CD4-positive, alpha-beta T cell treated with Interleukin-12 subunit alpha and Interleukin-12 subunit beta, for 1 hour (primary cell): ENCODE results near the gene RIC8A.
"Not testable (repeated sequence)": the region's sequence is repeated elsewhere in the genome, so short reads cannot be mapped to it uniquely, and the experiment has no call there.

Experiments used
- DNase-seq: peaks from one replicate; pipeline ENCODE4 v3.0.0-alpha.2; 2020

The RIC8A gene

GRCh38 chr11:207208-207862, at the start of gene RIC8A, which contains the start of gene BET1L:
Gene RIC8A (plus strand): TSS chr11:207708. CDS start chr11:208855, 1,147 bp downstream.
Gene BET1L (minus strand): TSS chr11:207399. CDS start chr11:207321, 78 bp downstream.
- DNase-seq = peak; percentile 99

- DNase-seq = not testable (repeated sequence)
Measured at GRCh38 chr11:180242-180641, 27.3 kb upstream of the RIC8A start.

DNA sequence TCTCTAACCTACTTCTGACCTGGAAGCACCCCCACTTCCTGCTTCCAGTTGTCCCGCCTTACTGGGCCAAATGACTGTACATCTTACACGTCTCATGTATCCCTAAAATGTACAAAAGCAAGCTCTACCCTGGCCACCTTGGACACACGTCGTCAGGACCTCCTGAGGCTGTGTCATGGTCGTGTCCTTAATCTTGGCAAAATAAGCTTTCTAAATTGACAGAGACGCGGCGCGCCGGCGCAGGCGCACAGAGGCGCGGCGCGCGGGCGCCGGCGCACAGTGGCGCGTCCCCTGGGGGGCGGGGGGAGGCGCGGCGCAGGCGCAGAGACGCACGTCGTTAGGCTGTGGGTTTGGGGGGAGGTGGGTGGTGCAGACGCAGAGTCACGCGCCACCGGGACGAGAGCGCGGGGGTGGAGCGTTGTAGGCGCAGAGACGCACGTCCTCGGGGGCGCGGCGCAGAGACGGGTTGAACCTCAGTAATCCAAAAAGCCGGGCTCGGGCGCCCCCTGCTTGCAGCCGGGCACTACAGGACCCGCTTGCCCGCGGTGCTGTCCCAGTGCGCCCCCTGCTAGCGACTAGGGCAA, 18.2 kb upstream of the RIC8A start:
- DNase-seq = not testable (repeated sequence)

DNA sequence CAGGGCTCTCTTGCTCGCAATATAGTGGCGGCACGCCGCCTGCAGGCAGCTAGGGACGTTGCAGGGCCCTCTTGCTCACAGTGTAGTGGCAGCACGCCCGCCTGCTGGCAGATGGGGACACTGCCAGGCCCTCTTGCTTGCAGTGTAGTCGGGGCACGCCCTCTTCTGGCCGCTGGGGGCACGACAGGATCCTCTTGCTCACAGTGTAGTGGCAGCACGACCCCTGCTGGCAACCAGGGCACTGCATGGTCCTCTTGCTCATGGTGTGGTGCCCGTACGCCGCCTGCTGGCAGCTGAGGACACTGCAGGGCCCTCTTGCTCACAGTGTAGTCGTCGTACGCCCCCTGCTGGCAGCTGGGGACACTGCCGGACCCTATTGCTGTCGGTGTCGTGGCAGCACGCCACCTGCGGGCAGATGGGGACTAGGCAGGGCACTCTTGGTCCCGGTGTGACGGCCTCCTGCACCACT, 17.6 kb upstream of the RIC8A start:
- DNase-seq = peak; percentile 58

DNA sequence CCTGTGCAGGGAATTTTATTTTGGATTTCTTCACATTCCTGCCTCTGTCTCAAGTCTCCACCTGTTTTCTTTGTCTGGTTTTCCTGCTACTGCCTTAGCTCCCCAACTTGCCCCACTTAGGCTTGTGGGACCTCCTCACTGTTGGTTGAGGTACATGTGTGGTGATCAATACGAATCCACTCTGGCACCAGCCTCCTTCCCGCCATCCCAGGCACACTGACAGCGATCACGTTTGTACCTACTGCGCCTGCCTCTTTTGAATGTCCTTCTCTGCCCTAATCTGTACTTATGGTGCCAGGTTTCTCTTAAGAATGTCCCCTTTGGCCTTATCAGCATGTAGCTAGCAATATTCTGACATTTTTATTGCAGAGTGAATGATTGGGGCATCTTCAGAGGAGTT, 17.0 kb upstream of the RIC8A start:
- DNase-seq = not testable (repeated sequence)

DNA sequence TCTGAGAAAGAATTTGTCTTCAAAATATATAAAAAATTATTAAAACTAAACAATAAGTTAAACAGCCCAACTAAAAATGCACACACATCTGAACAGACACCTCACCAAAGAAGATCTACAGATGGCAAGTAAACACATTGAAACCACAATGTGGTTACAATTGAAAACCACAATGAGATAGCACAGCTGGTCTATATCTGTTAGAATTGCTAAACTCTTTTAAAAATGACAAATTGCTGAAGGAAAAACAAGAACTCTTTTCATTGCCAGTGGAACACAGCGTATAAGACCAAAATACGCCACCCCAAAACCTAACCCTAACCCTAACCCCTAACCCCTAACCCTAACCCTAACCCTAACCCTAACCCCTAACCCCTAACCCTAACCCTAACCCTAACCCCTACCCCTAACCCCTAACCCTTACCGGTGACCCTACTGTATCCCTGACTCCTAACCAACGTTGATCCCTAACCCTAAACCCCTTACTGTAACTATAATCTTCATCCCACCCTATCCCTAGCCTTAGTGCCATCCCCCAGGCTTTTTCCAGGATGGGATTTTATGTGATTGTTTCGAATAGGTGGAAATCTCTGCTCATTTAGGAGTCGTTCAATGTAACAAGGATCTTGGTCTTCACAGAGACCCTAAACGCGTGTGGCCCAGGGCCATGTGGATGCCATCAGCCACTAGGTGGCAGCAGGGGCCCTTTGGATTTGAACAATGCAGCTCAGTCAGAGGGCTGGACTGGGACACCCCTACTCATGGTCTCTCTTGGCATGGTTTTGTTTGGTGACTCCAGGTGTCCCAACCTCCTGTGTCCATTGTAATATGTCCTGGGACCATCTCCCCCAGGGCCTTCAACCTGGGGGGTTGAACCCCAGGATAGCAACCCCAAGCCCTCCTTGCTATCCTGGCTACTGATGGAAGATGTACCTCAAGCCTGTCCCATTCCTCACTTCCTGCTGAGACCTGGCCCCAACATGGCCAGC, 15.7 kb upstream of the RIC8A start:
- DNase-seq = peak; percentile 49

DNA sequence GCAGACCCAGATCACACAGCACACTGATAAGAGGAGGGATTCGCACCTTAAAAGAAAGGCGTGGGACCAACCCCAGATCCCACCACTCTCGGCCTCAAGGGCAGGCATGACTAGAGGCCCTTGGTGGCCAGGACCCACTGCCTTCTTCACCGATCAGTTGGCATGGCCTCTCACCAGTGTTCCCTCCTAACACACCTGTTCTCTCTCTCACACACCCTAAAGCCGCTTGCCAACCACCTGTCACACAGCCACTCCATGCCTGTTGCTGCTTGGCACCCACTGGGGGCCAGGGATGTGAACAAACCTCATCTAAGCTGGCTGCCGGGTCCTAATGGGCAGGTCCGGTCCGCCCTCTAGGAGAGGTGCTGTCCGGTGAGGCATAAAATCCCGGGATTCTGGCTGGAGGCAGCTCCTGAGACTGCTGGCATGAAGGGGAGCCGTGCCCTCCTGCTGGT, 14.8 kb upstream of the RIC8A start, which contains the start of gene SCGB1C1:
Gene SCGB1C1 (plus strand): TSS at position 405 of the 455 bp plus-strand sequence. CDS start 22 bp downstream, at position 427.
- not testable (repeated sequence) for DNase-seq

- not testable (repeated sequence) for DNase-seq
Measured at GRCh38 chr11:193481-193880, 14.0 kb upstream of the RIC8A start.

GRCh38 chr11:196786-197731, 10.4 kb upstream of the RIC8A start:
- DNase-seq = no peak

- DNase-seq = no peak
Measured at GRCh38 chr11:197741-198235, 9.7 kb upstream of the RIC8A start.

DNA sequence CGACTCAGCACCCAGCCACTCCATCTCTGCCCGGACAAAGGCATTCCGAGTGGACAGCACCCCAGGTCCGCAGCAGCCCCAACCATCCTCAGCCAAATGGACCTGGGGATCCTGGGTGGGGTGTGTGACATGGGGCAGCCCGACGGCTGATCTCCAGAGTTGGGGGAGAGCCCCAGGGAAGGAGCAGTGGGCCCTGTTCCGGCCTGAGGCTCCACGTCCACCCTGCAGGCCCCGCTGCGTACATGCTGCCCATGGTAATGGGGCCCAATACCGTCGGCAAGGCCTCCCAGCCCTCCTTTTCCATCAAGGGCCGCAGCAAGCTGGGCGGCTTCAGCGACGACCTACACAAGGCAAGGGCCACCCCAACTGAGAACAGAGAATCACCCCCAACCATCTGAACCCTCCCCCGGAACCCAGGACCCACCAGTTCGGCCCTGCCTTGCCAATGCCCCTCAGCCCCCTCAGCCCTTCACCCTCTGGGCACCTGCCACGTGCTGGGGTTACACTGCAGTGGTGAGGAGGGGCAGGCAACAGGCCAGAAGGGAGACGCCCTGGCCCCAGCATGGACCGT, 9.2 kb upstream of the RIC8A start:
- DNase-seq = no peak

DNA sequence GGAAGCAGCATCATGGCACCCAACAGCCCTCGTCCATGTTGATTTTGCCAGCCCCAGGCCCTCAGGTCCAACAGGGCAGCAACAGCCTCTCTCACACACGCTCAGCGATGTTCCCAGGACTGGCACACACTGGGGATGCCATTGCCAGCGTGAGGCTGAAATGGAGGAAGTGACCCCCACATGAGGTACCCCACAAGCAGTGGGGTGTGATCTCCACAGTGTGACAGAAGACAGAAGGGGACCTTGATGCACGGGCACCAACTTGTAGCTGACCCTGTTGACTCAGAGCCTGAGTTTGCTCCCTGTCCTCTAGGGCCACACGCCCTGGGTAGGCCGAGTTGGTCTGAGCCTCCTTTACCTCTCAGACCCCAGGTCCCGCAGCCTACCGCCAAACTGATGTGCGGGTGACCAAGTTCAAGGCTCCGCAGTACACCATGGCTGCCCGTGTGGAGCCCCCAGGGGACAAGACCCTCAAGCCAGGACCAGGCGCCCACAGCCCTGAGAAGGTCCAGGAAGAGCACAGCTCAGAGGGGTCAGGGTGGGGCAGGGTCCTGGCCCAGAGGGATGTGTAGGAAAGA, 8.4 kb upstream of the RIC8A start:
- DNase-seq = no peak

GRCh38 chr11:199782-200181, 7.7 kb upstream of the RIC8A start:
- no peak for DNase-seq

DNA sequence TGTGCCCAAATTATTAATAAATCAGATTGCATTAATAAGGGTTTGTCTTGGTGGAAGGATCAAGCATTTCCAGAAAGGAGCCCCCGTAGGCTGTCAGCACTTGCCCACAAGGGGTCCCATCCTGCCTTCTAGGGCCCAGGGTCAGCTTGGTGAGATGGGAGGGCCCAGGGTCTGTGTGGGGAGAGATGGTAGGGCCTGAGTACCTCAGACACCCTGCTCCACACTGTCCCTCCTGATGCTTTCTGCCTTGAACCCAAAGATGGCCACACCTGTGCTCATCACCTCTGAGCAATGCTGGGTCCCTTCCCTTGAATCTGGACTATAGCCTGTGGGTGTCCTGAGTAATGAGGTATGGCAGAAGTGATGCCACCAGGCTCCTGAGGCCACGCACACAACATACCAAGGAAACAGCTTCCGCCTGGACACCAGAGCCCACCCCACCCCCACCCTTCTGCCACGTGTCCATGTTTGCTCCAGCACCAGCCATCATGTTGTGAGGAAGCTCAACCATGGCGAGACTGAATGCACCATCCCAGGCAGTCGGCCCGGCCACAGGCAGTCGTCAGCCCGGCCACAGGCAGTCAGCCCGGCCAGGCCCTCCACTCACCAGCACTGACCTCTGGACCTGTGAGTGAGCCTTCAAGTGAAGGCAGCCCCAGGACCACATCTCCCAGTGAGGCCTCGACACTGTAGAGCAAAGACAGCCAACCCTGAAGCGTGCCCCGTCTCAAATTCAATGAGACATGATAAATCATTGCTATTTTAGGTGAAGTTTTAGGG, 7.1 kb upstream of the RIC8A start:
- DNase-seq = no peak

DNA sequence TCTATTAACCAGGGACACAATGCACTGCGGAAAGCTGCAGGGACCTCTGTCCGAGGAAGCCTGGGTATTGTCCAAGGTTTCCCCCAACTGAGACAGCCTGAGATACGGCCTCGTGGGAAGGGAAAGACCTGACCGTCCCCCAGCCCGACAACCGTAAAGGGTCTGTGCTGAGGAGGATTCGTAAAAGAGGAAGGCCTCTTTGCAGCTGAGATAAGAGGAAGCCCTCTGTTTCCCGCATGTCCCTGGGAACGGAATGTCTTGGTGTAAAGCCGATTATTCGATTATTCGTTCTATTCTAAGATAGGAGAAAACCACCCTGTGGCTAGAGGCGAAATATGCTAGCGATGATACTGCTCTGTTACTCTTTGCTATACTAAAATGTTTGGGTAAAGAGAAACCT, 5.5 kb upstream of the RIC8A start:
- DNase-seq = no peak

DNA sequence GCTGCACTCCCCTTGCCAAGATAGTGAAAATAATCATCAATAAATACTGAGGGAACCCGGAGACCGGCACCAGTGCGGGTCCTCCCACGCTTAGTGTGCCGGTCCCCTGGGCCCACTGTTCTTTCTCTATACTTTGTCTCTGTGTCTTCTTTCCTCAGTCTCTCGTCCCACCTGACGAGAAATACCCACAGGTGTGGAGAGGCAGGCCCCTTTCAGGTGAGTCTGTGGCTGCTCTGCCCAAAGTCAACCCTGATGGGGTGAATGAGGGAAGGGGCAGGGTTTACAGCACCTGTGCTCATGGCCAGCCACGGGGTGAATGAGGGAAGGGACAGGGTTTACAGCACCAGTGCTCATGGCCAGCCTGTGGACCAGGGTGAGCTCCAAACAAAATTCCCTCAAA, 5.0 kb upstream of the RIC8A start:
- DNase-seq = no peak

GRCh38 chr11:203056-203944, 4.2 kb upstream of the RIC8A start:
- no peak for DNase-seq

GRCh38 chr11:203945-204586, 3.4 kb upstream of the RIC8A start:
- DNase-seq = no peak
